Stimulated activated CD4-positive, alpha-beta T cell treated with anti-CD3 and anti-CD28 coated beads, TNF-alpha, amount 100 ng/mL, for 4 hours (primary cell): ENCODE results near the gene KCTD17.
A peak's percentile ranks its signal among the peaks of the same experiment; 100 is the strongest.

Experiments
- DNase-seq, 3 experiments: peaks; one replicate each; pipeline ENCODE4 v3.0.0-alpha.2; 2020; ENCODE audit warnings: low read depth in 3 of 3

Gene KCTD17

DNA sequence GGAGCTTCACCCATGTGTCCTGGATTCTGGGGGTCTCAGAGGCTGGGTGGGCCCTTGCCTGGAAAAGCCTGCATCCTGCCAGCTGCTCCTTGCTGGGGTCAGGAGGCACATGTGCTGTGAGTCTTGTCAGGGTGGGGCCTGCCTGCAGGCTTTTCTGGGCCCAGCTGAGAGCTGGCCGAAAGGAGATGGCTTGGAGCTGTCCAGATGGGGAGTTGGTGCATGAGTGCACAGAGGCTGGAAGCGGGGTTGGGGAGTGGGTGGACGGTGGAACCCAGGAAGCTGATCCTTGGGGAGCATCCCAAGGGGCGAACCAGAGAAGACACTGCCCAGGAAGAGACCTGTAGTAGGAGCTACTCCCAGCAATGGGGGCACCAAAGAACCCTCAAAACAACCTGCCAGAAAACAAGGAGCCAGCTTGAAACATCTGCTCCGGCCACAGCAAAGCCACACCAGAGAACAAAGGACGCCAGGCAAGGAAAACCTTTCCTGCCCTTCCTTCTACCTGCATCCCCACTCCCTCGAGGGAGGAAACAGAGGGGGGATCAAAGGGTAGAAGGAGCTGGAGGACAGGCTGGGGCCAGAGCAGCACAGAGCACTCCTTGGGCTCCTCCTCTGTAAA, 8.2 kb upstream of the KCTD17 start:
- no peak for DNase-seq

DNA sequence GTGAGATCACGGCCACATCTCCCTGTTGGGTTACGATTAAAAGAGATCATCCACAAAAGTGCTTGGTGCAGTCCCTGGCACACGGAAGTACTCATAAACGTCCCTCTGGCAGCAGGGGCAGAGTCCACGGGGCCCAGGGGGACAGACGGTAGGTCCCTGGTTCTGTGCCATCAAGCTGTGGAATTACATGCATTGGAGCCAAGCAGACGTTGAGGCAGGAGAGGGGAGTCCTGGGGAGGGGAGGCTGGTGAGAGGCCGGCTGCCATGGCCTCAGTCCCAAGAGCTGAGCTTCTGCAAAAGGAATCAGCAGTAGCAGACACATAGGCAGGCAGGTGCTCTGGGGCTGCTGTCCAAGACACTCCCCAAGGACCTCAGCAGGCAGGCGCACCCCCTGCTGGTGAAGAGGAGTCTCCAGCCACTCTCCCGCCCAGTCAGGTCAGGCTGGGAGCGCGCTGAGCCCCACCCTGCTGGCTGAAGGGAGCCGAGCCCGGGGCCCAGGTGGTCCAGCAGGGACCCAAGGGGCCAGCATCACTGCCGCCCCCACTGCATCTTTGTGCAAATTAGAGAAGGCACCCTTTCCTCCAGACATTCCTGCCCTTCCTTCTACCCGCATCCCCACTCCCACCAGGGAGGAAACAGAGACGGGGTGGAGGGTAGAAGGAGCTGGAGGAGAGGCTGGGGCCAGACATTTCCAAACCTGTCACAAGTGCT, 7.6 kb upstream of the KCTD17 start:
- peak in 1 of 3 experiments; percentile 19 for DNase-seq

DNA sequence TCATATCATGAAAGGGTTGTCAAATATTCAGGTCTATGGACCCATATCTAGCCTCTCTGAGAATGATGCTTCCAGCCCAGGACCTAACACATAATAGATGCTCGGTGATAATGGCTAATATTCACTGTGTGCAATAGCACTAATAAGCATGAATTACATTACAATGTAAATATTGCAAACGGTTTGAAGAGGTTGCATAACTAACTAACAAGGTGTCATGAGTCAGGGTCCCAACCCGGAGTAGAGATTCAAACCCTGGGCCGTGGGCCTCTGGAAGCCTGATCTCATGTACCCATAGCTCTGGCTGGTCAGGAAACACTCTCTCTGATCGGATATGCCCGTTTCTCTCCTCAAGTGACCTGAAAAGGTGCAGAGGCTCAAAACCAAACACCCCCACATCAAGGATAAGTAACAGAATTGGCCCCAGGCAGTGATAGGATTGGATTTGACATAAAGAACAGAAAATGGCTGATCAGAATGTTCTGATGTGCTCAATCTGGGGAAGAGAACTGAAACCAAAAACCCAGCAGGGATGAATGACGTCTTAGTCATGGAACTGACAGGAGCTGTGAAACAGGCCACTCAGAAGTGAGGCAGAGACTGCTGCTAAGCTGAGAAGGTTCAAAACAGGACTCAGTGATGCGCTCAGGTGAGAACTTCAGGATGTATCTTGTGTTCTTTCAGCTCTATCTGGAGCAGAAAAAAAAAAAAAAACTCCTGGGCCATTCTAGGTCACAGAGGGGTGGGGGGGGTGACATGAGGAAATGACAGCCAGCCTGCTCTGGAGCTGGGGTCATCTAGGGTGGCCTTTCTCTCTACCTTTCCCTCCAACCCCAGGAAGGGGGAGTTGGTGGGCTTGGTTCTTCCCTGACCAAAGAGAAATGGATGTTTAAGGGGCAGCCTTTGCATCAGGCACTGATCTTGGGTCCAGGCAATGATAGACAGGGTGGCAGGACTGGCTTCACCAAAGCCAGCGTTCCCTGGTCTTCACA, 6.6 kb upstream of the KCTD17 start:
- DNase-seq, result no peak

DNA sequence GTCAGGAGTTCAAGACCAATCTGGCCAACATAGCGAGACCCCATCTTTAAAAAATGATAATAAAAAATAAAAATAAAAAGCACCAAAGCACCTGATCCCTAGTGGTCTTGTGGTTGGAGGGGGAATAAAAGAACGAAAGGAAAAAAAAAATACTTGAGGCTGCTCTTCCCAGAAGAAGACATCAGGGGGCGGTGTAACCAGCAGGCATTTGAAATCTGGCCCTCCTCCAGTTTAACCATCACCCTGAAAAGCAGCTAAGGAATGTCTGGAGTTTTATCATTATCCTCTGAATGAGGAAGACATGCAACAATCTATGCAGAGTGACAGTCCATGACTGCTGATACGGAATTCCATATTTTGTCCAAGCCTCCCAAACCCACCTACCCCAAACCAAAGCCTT, 5.6 kb upstream of the KCTD17 start:
- DNase-seq, result no peak

DNA sequence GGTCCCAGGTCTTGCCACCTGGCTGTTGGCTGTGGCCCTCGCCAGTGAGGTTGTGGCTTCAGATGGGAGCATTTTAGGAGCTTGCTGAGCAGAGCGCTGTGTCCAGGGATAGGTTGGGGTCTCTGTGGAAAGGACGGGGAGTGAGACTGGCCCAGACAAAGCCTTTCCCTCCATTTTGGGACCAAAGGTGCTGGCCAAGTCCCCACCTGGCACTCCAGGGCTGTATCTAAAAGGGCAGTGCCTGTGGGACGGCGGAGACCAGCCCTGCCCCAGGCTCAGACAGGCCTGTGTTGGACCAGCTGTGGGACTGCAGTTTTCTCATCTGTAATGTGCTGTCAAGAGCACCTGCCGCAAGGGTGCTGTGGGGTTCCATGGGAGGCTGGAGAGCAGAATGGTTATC, 5.0 kb upstream of the KCTD17 start:
- DNase-seq, result no peak

DNA sequence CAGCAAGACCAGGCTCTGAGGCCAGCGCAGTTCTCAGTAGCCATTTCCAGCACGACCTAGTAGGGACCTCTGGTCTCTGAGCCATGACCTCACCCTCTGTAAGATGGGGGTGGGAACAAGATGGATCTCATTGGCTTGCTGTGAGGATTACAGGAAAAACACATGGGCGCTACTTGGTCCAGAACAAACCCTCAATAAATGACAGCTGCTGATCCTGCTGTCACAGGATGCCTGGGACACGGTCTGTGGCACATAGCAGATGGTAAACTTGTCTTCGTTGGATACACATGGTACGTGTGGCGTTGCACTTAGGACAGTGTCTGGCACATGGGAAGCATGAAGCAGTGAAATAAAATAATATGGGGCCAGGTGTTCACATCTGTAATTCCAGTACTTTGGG, 4.5 kb upstream of the KCTD17 start:
- no peak for DNase-seq

DNA sequence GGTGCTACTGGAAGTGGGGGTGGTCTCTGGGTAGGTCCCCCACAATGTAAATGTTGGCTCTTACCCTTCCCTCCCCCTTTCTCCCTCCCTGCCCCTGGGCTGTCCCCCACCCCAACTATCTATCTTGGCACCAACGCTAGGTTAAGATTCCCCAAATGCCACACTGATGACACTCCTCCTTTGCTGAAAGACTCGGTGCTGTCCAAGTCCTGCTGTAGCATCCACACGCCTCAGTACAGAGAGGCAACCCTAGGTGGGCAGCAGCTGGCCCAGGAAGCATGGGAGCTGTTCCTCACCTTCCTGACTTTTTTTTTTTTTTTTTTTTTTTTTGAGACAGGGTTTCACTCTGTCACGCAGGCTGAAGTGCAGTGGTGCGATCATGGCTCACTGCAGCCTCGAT, 3.4 kb upstream of the KCTD17 start:
- DNase-seq, result no peak

DNA sequence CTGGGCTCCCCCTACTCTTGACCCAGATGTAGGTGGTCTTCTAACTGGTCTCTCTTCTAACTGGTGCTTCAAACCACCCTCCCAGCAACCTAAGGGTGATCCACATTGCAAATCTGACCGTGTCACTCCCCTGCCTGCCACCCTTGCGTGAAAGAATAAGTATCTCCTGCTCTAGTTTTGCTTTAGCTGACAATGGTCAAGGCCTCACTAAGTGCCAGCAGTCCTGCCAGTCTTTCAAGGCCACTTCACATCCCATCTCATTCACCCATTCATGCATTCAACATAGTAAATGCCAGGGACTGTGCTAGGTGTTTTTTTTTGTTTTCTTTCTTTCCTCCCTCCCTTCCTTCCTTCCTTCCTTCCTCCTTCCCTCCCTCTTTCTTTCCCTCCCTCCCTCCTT, 2.3 kb upstream of the KCTD17 start:
- DNase-seq, result no peak

DNA sequence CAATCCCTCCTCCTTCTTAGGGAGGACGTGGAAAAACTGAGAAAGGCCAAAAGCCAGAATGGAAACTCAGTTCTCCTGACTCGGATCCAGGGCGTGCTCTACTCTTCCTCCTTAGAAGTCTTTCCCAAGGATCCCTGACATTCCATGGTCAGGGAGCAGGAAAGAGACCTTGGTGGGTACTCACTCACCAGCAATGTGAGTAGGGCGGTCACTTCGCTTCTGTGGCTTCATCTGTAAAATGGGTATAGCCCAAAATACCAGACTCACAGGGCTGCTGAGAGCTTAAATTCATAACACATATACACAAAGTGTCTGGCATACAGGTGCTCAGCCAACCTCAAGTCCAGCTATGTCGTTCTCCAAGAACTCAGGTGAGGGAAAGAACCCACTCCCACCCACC, 629 bp upstream of the KCTD17 start:
- no peak for DNase-seq

DNA sequence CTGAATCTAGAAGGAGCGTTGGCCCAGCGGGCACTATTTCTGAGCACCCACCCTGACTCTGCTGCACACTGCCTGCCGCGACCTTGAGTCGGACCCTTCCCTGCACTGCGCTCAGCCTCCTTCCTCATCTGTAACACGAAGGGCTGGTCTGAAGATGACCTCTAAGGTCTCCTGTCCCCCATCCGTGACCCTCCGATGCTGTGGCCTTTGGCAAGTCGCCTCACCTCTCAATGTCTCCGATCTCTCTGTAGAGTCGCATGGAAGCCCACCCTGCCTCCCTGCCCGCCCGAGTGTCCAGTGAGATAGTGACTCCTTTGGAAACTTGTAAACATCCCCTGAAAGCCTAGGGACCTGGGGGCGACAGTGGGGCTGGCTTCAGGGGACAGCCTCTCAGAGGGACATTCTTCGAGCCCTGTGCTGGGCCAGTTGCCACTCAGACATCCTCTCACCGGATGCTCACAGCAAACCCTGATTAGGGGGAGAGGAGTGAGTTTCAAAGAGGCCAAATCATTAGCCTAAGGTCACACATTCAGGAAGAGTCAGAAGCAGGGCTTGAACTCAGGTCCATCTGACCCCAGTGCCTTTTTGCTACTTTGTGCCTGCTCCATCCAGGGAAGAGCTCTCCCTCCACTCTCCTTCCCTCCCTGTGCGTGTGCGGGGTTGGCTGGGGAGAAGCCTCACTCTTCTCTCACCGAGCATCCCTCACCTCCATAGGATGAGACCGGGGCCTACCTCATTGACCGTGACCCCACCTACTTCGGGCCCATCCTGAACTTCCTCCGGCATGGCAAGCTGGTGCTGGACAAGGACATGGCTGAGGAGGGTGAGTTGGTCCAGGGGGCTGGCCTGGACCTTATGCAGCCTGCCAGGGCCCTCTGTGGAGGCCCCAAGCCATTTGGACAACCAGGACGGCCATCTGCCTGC, 1.1 kb downstream of the KCTD17 start:
- DNase-seq, result no peak

DNA sequence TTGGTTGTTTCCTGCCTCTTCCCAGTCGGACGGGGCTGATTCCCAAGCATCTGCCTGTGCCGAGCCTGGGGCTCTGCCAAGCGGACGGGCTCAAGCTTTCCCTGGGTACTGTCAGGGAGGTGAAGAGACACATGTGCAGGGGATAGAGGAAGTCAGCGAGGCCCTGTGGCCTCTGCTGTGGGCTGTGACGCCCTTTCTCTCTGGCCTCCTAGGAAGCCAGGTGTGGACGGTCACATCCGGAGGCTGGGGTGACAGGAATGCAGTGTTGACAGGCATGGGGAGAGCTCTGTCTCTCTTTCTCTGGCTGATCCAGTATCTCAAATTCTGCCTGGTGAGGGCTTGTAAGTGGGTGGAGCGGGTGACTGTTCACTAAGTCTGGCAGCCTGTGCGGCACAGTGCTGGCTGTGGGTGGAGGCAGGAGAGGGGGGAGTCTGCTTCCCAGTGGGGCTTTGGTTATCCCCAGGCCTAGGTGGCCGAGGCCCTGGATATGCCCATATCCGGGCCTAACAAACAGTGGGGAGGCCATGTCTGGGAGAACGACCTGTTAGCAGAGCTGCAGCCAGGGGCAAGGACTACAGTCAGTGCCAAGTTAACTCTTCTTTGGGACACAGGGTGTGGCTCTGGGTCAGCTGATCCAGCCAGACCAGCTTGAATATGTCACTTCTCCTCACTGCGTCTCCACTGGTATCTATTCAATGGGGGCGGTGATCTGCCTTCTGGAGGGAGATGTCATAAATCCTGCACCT, 1.9 kb downstream of the KCTD17 start:
- no peak for DNase-seq

DNA sequence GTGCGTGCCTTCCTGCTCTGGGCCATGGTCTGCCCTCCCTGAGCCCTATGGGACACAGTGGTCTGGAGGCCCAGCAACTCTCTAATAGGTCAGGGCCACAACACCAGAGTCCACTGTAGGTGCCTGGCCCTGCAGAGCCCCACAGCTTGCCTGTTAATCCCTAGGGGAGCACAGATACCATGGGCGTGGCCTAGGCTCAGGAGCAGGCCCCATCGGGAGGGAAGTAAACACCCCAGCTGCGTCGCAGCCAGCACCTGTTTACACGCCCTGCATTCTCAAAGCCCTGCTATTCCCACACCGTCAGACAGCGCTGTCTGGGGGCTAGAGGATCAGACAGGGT, 2.5 kb downstream of the KCTD17 start:
- DNase-seq, result no peak

DNA sequence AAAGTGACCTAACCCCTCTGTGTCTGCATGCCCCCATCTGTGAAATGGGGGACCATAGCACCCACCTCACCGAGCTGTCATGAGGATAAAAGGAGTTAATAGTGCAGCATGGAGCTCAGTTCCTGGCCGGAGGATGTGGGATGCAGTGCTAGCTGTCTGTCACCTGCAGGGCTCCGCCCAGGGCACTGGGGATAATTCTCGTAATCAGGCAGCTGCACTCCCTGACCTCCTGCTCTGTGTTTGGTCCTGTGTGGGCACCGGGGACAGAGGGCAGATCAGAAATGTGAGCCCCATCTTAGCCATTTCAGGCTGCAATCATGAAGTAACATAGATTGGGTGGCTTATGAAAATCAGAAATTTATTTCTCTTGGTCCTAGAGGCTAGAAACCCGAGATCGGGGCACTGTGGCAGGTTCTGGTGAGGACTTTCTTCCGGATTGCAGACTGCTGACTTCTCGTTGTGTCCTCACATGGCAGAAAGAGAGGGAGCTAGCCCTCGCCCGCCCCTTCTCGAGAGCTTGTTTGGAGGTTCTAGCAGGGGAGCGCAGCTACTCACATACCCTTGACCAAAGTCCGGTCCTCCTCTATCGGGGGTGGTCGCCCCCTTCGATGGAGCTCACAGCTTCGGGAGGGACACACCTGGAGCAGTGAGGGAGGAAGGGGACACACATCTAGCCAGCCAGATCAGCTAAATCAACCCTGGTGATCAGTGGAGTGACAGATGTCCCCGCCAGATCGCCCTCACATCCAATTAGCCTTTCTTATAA, 3.2 kb downstream of the KCTD17 start:
- no peak for DNase-seq

DNA sequence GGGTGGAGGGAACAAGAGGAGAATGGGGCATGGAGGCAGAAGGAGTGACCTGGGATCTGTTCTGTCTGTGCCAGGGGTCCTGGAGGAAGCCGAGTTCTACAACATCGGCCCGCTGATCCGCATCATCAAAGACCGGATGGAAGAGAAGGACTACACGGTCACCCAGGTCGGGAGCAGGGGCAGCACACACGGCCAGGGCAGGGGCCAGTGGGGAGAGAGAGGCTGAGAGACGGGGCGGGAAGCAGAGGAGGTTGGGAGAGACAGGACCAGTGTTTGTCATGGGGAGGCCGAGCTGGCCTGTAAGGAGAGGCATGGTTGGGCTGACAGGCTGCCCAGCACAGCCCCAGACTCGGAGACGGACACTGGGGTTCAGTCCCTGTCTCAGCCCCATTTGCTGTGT, 4.7 kb downstream of the KCTD17 start:
- no peak for DNase-seq

DNA sequence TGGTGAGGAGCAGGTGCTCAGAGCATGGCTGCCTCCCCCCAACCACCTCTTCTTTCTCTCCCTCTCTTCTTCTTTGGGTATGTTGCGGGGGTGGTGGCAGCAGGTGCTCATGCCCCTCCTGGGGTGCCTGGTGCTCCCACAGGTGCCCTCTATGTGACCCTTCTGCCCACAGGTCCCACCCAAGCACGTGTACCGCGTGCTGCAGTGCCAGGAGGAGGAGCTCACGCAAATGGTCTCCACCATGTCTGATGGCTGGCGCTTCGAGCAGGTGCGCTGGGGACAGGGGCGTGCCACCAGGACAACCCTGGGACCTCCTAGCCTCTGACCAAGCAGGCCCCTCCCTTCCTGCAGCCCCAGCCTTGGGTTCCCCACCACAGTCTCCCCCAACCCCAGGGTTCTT, 5.7 kb downstream of the KCTD17 start:
- DNase-seq, result no peak

DNA sequence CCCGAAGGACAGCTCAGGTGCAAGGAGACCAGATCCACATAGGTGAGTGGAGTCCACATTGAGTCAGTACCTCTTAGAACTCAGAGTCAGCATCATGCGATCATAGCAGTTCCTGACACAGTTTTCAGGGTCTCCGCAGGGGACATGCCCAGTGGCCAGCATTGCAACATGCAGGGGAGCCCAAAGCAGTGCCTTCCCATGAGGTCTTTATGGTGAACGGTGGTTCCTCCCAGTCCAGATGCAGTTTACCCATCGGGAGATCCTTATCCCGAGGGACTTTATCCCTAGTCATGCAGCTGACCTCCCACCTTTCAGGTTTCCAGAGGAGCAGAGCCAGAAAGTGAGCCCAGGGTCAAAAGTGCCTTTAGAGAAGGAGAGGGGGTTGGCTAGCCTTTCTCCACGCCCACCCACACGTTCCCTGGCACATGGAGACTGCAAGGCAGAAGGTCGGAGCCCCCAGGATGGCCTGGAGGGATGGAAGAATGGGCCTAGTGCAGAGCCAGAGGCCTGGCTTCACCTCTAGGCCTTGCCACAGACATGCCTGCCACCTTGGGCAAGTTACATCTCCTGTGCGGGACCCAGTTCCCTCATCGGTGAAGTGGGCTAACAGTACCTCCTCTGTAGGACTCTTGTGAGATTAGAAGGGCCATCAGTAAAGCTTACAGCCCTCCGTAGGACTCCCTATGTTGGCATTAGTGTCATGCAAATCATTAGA, 6.4 kb downstream of the KCTD17 start:
- no peak for DNase-seq

DNA sequence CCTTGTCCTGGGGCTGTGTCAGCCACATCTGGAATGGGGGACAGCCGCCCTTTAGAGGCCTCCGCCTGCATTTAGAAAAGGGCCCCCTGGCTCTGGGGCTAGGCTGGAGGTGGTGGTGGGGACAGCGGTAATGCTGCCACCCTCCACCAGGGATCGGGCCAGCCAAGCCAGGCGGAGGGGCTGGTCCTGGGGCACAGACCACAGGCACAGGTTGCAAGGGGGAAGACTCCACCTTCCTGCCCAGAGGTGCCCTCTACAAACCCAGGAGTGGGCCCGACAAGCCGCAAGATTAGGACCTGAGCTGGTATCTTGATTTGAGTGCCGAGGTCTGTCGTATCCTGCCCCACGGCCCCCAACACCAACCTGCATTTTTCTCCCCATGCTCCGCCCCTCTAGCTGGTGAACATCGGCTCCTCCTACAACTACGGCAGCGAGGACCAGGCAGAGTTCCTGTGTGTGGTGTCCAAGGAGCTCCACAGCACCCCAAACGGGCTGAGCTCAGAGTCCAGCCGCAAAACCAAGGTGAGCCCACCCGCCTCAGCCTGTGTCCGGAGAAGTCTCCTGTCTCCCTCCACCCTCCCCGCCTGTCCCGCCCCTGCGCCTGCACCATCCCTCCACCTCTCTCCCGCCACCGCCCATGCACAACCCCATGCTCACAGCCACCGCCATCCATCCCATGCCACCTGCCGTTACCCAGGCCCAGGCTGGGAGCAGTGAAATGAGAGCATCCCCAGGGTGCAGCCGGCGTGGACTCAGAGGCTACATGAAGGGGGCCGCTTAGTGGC, 7.6 kb downstream of the KCTD17 start:
- DNase-seq, result no peak

DNA sequence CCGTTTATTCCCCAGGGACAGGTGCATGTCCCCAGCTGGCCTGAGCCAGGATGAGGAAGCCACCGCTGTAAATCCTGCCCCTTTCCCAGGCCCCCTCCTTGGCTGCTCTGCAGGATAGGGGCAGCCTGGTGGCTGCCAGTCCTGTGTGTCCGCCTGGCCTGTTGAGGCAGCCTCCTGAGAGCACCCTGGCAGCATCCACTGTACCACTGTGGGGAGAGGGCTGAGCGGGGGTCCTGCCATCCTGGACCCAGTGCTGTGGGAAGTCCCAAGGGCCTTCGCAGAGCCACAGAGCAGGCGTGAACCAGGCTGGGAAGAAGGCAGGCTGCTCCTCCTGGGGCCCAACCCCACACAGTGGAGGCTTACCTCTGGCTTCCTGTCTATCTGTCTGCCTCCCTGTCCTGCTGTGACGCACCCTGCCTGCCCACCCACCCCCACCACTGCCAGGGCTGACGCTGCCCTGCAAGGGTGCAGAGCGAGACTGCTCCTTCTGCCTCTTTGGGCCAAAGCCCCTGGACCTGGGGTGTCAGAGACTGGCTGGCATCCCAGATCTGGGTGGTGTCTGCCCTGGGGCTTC, 8.4 kb downstream of the KCTD17 start:
- no peak for DNase-seq
